Fibroblast of villous mesenchyme (primary cell): ENCODE results near the gene LRFN4. TPM values are rescaled to one million over a fixed set of nuclear protein-coding genes. Genes with fewer than 3 reads are reported as not detected.

Experiments
- DNase-seq: peaks from one replicate; pipeline ENCODE4 v3.0.0-alpha.2; 2010; ENCODE audit warnings: low read depth
- H3K4me3 ChIP-seq: 2 replicates; pipeline ENCODE4 v1.5.1; 2011; ENCODE audit warnings: low read depth, mild to moderate bottlenecking, low read length
- CTCF ChIP-seq: IDR thresholded peaks from 2 replicates; pipeline ENCODE4 v1.5.1; 2012; ENCODE audit warnings: low read depth, mild to moderate bottlenecking, low read length; ENCODE audit not compliant: insufficient read depth
- total RNA-seq: library from RNA; depleted of rRNA; stranded (reverse); fragments of >200 nt; gene quantifications from 2 replicates; pipeline ENCODE4 v1.2.3, GENCODE V29; 2012

The LRFN4 gene
- total RNA-seq, 1 donor = 9.9 TPM

GRCh38 chr11:66850235-66850587 lies 6.7 kb upstream of the LRFN4 start:
- DNase-seq = no peak
- TF ChIP-seq CTCF = no peak
- H3K4me3 ChIP-seq = no peak overlapping the region

GRCh38 chr11:66850588-66851238 lies 6.2 kb upstream of the LRFN4 start:
- DNase-seq = no peak
- no peak overlapping the region for H3K4me3 ChIP-seq
- TF ChIP-seq CTCF = no peak

GRCh38 chr11:66851239-66851596 lies 5.6 kb upstream of the LRFN4 start:
- TF ChIP-seq CTCF = no peak
- DNase-seq = no peak
- no peak overlapping the region for H3K4me3 ChIP-seq

- no peak for DNase-seq
- no peak for TF ChIP-seq CTCF
- no peak overlapping the region for H3K4me3 ChIP-seq
Measured at GRCh38 chr11:66851698-66852465, 5.0 kb upstream of the LRFN4 start.

- no peak overlapping the region for H3K4me3 ChIP-seq
- TF ChIP-seq CTCF = no peak
- no peak for DNase-seq
Measured at GRCh38 chr11:66852466-66853241, 4.2 kb upstream of the LRFN4 start.

GRCh38 chr11:66853242-66854229 lies 3.3 kb upstream of the LRFN4 start:
- no peak for DNase-seq
- no peak for TF ChIP-seq CTCF
- H3K4me3 ChIP-seq = no peak overlapping the region
